Measurements from ENCODE around the gene SCARB1.

GRCh38 chr12:124910561-124911478 is 47.2 kb upstream of the SCARB1 start:
- TF ChIP-seq POLR2A (IDR thresholded peaks at IDR 0.05; ENCODE audit: low read depth) (peak; percentile 45), EP300 (IDR thresholded peaks at IDR 0.05) (no peak)
- TF ChIP-seq, protein P1, sequence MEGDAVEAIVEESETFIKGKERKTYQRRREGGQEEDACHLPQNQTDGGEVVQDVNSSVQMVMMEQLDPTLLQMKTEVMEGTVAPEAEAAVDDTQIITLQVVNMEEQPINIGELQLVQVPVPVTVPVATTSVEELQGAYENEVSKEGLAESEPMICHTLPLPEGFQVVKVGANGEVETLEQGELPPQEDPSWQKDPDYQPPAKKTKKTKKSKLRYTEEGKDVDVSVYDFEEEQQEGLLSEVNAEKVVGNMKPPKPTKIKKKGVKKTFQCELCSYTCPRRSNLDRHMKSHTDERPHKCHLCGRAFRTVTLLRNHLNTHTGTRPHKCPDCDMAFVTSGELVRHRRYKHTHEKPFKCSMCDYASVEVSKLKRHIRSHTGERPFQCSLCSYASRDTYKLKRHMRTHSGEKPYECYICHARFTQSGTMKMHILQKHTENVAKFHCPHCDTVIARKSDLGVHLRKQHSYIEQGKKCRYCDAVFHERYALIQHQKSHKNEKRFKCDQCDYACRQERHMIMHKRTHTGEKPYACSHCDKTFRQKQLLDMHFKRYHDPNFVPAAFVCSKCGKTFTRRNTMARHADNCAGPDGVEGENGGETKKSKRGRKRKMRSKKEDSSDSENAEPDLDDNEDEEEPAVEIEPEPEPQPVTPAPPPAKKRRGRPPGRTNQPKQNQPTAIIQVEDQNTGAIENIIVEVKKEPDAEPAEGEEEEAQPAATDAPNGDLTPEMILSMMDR (IDR thresholded peaks at IDR 0.05): no peak

Measured in esophagus muscularis mucosa (tissue), 4 donors.